Measurements from ENCODE around the gene RAPGEF1.

RAPGEF1 gene

GRCh38 chr9:131601683-131602181, 138.1 kb downstream of the RAPGEF1 start:
- no peak for DNase-seq

DNA sequence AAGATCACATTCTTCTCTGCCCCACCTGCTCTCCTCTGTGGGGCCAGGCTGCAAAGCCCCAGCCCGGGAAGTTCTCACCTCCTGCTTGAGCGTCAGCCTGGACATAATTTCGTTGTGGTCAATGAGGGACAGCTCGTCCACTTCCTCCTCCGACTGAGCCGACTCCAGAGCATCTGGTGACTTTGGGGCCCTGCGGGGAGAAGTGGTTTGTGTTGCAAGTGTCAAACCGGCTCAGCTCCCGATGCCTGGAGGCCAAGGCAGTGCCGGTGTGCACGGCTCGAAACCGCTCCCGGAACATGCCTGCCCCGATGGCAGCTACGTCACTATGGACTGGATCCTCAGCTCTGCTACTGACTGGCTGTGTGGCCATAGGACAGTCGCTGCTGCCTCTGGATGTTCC, 141.8 kb downstream of the RAPGEF1 start:
- DNase-seq = no peak

GRCh38 chr9:131597246-131597645, 142.6 kb downstream of the RAPGEF1 start:
- no peak for DNase-seq

GRCh38 chr9:131596430-131596743, 143.5 kb downstream of the RAPGEF1 start:
- no peak for DNase-seq

GRCh38 chr9:131595696-131596429, 144.0 kb downstream of the RAPGEF1 start:
- DNase-seq = no peak

DNA sequence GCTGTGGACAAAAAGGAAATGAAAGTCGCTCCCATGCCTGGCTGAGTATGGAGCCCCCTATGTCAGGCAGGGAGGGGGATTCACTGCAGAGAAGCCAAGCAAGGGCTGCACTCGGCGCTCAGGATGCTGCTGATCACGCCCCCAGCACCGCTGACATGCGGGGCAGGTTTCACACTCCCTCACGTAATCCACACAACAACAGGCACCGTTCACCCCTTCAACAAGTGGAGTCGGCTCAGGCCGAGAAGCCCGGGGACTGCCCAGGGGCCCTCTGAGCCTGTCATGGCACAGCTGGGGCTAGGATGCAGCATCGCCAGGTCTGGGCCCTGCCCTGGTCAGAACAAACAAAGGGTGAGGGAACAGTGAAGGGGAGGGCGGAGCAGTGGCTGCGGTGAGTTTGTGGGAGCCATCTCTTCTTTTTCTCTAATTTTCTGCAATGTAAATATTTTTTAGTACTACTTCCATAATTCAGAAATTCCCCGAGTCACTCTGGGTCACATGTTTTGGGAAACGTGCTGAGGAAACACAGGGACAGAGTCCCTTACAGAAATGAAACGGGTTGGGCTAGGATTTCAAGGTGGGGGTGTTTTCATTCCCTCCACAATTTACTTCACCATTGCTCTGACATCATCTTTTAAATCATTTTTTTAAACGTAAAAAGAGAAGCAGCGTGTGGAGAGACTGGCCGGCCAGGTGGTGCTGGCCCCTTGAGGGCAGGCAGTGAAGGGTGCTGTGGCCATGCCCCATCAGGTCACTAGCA, 144.8 kb downstream of the RAPGEF1 start:
- no peak for DNase-seq

GRCh38 chr9:131593936-131594665, 145.8 kb downstream of the RAPGEF1 start:
- no peak for DNase-seq

GRCh38 chr9:131593091-131593820, 146.6 kb downstream of the RAPGEF1 start:
- no peak for DNase-seq

DNA sequence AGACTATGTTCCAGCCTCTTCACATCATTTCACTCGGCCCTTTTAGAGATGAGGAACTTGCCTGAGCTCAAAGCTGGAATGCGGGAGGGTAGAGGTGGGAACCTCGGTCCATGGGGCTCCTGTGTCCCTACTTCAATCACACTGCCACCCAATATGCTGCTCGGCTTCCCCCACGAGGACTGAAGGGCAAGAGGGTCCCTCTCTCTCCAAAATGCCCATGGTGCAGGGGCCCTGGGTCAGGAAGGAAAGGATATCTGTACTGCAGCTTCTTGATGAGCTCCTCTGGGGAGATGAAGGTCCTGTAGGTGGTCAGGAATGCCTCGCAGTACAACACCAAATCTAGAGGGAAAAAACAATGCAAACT, 148.0 kb downstream of the RAPGEF1 start:
- DNase-seq = no peak

DNA sequence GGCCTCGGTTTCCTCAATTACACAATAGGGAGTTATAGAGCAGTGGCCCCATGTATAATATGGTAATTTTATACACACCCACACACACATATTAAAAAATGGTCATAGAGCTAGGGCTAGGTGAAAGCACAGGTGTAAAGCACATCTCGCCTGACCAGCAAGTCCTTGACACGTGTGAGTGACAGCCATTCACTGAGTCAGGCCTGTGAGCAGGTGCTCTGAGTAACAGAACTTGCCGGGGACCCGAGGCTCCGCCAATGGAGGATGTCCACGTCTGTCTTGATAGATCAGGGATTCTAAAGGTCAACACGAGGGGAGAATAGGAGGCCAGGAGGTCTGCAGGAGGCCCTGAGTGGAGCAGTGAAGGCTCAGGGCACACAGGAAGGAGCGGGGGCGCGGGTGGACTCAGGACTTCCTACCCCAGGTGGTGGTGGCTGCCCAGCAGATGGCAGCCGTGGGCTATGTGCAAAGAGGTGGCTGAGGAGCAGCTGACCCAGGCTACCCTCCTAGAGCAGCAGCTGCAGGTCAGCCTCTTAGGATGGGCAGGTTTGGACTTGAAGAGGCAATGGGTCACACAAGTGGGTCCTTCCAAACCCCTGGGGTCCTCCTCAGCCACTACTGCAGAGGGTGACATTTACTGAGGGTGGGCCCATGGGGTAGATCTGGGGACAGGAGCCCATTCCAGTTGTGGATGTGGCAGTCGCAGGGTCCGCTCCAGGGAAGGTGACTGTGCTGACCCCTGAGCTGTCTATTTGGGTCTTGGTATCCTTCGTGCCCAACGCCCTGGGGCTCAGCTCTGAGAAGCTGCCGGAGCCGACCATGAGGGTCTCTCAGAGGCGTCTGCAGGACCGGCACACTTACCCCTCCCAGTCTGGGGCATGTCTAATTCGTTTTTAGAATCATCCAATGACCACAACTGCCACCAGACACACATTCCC, 148.7 kb downstream of the RAPGEF1 start:
- peak; percentile 79 for DNase-seq

DNA sequence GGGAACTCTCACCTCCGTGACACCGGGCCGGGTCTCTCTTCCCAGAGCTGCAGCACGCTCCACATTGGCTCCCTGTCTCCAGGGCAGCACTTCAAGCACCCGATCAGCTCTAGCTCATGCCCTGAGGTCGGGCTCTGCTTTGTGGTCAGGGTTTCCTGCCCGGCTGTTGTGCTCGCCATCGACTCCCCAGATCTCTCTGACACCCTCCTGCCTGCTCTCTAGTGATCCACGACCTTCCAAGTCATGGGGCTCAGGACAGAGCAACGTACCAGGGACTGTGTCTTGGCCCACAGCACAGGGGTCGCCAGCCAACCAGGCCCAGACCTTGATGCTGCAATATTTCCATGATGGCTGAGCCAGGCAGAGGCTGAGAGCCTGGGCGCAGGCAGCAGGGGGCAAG, 149.4 kb downstream of the RAPGEF1 start:
- DNase-seq = no peak

DNA sequence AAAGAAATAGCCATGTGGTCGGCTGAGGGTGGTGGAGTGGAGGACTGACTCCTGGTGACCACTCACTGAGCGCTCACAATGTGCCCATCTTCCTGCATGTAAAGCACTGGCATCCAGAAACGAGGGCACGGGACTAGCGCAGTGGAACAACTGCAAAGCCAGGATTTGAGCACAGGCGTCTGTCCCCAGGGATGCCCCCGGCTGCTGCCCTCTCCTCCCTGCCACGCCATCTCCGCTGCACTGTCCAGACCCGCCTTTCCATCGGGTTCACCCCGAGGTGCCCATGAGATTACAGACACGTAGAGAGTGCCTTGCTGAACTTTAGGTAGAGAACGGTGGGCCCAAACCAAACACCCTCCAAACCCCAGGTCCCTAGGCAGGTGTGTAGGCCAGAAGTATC, 149.9 kb downstream of the RAPGEF1 start:
- DNase-seq = no peak

DNA sequence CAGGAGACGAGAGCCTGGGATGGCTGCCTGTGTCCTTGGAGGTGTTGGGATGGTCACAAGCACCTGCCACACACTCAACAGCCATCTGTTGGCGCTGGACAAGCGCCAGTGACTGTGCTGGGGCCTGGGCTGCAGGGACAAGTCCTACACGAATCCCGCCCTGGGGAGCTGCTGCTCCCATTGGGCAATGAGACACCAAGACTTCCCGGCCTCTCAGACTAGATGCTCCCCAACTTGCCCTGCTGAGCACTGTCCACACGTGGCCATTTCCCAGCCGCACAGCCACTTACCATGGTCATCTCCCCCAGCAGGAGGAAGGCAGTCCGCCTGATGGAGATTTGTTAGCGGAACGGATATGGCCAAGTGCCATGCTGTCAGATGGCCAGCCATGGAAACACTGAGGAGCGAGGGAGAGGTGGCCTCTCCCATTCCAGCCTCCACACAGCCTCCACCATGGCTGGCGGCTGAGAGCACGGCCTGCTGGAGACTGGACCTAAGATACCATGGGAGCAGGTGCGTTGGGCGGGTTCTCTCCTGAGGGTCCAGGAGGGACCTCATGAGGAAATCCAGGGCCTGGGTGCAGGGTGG, 150.7 kb downstream of the RAPGEF1 start:
- DNase-seq = no peak

DNA sequence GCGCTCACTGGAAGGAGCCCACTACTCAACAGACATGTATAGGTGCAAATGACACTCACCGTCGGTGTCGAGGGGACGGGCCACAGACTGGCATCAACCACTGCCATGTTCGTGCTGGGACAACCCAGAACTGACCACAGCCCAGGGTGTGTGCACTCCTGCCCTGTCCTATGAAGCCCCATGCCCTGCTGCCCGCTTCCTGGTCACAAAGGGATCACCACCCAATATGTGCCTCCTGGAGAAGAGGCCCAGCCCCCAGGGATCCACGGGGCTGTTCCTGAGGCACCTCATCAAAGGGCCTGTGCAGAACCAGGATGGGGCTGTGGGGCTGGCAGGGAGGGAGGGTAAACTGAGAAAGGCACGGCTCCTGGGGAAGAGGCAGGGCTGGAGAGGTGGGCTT, 151.5 kb downstream of the RAPGEF1 start:
- no peak for DNase-seq

GRCh38 chr9:131587906-131588305, 152.0 kb downstream of the RAPGEF1 start:
- no peak for DNase-seq

DNA sequence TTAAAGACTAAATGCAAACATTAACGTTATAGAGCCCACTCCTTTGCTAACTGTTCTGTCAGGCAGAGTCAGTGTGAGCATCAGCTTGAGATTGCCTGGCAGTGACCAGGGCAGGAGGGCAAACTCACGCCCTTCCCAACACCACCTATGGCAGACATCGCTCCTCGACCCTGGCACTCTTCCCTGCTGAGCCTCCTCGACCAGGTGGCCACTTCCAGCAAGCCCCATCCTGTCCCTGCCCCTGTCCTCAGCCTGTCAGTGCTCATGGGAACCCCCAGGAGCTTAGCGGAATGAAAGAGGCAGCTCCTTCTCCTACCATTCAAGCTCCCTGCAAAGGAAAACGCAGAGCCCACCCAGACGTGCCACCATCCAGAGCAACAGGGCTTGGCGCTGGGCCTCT, 152.5 kb downstream of the RAPGEF1 start:
- DNase-seq = no peak

DNA sequence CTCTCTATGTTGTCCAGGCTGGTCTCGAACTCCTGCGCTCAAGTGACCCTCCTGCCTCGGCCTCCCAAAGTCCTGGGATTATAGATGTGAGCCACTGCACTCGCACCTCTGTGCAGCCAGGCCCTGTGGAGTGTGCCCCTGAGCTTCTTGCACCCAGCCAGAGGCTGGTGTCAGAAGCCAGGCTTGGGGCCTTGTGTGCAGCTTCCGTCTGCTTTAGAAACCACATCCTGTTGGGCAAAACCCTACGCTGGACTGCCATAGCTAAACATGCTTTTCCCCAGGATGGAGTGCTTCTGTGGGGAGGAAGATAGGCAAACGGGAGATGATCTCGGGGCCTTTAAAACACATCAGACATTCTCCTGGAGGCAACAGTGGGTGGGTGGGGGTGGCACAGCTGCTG, 154.5 kb downstream of the RAPGEF1 start:
- DNase-seq = no peak

DNA sequence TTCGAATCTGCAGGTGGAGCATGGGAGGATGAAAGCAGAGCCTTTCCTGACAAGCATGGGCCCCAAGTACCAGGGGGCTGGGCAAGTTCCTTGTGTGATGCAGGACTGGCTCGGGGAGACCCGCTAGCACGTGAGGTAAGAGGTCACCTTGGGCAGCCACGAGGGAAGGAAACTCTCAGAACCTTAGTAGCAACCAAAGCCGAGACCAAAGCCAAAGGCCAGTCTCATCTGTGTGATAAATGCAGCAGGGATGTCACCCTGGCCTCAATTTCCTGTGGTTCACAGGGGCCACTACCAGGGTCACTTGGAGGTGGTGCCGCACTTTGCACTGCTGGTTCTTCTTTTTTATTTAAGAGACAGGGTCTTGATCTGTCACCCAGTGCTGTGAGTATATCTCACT, 155.0 kb downstream of the RAPGEF1 start:
- no peak for DNase-seq

DNA sequence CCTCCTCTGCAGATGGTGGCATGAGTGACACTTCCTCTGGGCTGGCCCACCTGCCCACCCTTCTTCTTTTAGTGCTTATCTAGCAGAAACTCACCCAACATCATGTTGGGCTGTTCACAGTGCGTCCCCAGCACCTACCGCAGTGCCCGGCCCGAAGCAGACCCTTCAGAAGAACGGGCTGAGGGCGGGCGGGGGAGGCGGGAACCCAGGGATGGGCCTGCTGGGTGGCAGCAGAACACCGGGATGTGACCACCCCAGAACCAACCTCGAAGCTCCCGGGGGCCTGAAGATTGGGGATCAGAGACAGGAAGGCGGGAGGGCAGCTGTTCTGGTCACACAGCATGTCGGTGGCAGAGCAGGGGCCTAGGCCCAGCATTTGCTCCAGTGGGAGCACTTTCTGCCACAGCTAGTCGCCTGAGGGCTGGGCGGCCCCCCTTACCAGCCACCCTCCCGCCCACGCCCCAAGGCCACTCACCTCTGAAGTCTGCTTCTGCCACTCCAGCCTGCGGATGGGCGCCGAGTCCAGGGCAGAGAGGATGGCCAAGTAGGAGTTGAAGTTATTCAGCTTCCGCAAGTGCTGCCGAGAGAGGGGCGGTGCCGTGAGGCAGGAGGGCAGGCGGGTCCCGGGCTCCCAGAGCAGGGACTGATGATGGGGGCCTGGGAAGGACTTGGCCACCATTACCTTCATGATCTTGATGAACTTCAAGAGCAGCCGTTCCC, 155.9 kb downstream of the RAPGEF1 start:
- DNase-seq = no peak

GRCh38 chr9:131583337-131583645, 156.6 kb downstream of the RAPGEF1 start:
- DNase-seq = no peak
